HS-5 (cell line): ENCODE data around the gene EDAR.

ENCODE experiments used
- DNase-seq: peaks from one replicate; pipeline ENCODE4 v3.0.0-alpha.2; 2012; ENCODE audit warnings: low read depth

The EDAR gene

GRCh38 chr2:108908713-108909070 is 80.3 kb downstream of the EDAR start:
- no peak for DNase-seq

- DNase-seq, result no peak
Observed at GRCh38 chr2:108907822-108908712, 81.0 kb downstream of the EDAR start.

GRCh38 chr2:108906403-108907077 is 82.5 kb downstream of the EDAR start:
- no peak for DNase-seq

DNA sequence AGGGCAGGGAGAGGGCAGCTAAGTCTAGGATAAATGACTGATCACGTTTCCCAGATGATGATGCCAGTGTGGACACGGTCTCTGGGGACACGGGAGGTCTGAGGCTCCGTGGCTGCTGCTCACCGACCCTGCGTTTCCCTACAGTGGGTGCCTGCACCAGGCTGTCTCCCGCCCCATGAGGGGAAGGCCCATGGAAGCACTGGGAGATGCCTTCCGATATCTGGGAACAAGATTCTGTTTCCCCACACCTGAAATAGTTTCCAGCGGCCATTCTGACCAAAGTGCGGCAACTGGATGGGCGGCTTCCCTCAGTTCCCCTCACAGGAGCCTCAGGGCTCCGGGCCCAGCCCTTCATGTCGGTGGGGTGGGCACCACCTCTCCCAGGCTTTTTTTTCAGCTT is 83.1 kb downstream of the EDAR start:
- DNase-seq, result no peak

- DNase-seq, result no peak
Observed at GRCh38 chr2:108905176-108905575, 83.8 kb downstream of the EDAR start.

DNA sequence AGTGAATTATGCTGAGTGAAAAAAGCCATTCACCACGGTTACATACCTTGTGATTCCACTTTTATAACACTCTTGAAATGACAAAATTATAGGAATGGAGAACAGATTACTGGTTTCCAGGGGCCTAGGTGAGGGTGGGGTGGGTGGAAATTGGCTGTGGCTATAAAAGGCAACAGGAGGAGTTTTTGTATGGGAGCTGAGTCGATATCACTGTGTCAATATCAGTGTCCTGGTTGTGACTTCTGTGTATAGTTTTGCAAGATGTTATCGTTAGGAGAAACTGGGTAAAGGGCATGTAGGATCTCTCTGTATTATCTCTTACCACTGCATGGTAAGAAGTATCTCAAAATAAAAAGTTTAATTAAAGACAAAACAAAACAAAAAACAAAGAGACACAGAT is 84.3 kb downstream of the EDAR start:
- no peak for DNase-seq

DNA sequence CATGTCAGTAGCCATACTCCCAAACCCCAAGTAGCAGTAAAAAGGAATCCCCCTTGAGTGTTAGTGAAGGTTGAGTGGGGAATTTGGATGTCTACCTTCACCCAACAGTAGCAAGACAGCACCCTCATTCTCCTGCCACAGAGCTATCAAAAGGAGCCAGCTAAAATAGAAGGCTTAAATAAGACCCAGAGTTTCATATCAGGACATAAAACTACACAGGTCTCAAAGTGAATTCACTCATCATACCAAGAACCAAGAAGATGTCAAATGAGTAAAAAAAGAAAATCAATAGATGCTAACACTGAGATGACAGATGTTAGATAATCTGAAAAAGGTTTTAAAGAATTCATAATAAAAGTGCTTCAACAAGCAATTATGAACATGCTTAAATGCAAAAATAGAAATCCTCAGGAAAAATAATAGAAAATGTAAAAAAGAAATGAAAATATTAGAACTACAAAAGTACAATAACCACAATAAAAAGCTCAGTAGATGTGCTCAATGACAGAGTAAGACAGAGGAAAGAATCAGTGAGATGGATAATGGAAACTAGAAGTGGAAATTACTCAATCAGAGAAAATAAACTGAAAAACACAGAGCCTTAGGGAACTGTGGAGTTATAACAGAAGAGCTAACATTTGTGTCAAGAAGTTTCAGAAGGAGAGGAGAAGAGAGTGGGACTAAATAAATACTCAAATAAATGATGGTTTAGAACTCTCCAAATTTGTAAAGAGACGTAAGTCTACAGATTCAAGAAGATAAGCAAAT is 90.5 kb downstream of the EDAR start:
- no peak for DNase-seq

DNA sequence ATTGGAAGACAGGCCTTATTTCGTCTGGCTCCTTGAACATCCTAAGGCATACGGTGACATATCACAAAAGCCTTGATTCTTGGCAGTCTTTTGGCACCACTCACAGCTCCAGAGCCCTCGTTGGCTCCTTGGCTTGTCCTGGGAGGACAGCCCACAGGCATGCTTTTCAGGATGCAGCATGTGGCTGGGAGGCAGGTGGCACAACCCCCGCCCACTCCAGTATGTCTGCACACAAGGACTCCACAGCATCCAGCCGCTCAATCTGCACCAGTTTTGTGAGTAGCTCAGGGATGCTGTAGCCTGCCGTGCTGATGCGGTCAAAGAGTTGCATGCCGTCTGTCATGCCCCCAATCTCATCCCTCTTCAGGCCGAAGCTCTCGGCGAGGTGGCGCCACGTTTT is 92.3 kb downstream of the EDAR start:
- DNase-seq, result no peak

DNA sequence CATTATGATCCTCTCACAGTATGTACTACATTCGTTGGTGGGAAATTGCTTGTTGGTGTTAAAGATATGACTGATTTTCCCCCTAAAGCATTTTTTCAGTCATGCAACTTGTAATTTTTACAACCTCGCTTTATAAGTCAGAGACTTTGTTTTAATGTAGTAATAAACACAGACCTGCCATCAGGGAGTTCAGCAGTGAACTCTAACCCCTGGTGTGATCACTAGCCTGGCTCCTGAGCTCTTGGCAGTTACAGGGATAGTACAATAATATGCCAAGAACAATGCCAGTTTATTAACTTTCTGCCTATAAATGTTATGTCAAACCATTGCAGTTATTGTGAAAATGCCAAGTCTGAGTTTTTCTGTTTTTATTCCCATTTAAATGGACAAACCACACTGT is 93.8 kb downstream of the EDAR start:
- no peak for DNase-seq

- no peak for DNase-seq
Observed at GRCh38 chr2:108894766-108895165, 94.3 kb downstream of the EDAR start.

GRCh38 chr2:108893277-108893676 is 95.7 kb downstream of the EDAR start:
- no peak for DNase-seq

- DNase-seq, result no peak
Observed at GRCh38 chr2:108889907-108890306, 99.1 kb downstream of the EDAR start.

DNA sequence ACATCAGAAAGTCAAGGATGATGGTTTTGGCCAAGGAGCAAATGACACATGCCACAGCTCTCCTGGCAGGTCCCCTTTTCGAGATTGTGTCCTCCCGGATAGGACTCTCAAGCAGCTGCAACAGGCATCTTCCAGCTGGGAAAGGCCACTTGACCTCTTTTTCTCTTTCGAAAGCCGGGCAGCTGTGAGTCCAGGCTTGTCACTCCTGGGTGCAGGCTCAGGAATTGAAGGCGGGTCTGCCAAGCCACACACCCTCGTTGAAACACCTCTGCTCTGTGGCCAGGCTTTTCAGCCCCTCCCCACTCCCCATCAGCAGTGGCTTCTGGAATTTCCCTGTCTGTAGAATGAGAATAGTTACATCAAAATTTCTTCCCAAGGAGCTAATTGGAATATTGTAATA is 104.4 kb downstream of the EDAR start:
- no peak for DNase-seq

GRCh38 chr2:108878276-108878675 is 110.7 kb downstream of the EDAR start:
- DNase-seq, result no peak

GRCh38 chr2:108877506-108877905 is 111.5 kb downstream of the EDAR start:
- DNase-seq, result no peak

DNA sequence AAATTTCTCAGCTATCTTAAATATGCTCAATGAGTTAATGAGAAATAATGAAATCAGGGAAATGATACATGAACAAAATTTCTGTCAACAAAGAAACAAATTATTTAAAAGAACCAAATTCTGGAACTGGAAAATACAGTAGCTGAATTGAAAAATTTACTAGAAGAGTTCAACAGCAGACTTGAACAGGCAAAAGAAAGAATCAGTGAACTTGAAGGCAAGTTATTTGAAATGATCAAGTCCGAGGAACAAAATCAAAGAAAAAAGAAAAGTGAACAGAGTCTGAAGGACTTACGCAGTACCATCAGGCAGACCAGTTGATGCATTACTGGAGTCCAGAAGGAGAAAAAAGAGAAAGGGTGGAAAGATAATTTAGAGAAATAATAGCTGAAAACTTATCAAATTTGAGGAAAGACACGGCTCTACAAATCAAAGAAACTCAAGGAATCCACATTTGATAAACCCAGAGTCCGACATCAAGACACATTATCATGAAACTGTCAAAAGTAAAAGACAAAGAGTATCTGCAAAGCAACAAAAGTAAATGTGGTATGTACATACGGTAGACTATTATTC is 118.9 kb downstream of the EDAR start:
- DNase-seq, result no peak

- DNase-seq, result no peak
Observed at GRCh38 chr2:108869542-108869941, 119.5 kb downstream of the EDAR start.

- DNase-seq, result no peak
Observed at GRCh38 chr2:108868911-108869310, 120.1 kb downstream of the EDAR start.

GRCh38 chr2:108866041-108866440 is 123.0 kb downstream of the EDAR start:
- no peak for DNase-seq

- DNase-seq, result peak; percentile 33
Observed at GRCh38 chr2:108858894-108859293, 130.1 kb downstream of the EDAR start.

- DNase-seq, result no peak
Observed at GRCh38 chr2:108855194-108855593, 133.8 kb downstream of the EDAR start.

- no peak for DNase-seq
Observed at GRCh38 chr2:108854484-108854883, 134.5 kb downstream of the EDAR start.

- DNase-seq, result no peak
Observed at GRCh38 chr2:108853421-108853820, 135.6 kb downstream of the EDAR start.
